Dermis microvascular lymphatic vessel endothelial cell (primary cell): ENCODE results near the gene PTDSS2. TPM values are rescaled to one million over a fixed set of nuclear protein-coding genes. Genes with fewer than 3 reads are reported as not detected.
"Not testable (repeated sequence)": the region's sequence is repeated elsewhere in the genome, so short reads cannot be mapped to it uniquely, and the experiment has no call there.

Experiments
- DNase-seq, 2 donors: peaks; one replicate each; pipeline versions ENCODE4 v3.0.0 to v3.0.0-alpha.2; 2010; ENCODE audit warnings: low read depth in 2 of 2
- total RNA-seq: library from RNA; depleted of rRNA; stranded (reverse); fragments of >200 nt; gene quantifications from 2 replicates; pipeline ENCODE4 v1.2.1, GENCODE V29; 2014

Gene PTDSS2
- total RNA-seq, result 19.4 and 40.2 TPM in 2 replicates

DNA sequence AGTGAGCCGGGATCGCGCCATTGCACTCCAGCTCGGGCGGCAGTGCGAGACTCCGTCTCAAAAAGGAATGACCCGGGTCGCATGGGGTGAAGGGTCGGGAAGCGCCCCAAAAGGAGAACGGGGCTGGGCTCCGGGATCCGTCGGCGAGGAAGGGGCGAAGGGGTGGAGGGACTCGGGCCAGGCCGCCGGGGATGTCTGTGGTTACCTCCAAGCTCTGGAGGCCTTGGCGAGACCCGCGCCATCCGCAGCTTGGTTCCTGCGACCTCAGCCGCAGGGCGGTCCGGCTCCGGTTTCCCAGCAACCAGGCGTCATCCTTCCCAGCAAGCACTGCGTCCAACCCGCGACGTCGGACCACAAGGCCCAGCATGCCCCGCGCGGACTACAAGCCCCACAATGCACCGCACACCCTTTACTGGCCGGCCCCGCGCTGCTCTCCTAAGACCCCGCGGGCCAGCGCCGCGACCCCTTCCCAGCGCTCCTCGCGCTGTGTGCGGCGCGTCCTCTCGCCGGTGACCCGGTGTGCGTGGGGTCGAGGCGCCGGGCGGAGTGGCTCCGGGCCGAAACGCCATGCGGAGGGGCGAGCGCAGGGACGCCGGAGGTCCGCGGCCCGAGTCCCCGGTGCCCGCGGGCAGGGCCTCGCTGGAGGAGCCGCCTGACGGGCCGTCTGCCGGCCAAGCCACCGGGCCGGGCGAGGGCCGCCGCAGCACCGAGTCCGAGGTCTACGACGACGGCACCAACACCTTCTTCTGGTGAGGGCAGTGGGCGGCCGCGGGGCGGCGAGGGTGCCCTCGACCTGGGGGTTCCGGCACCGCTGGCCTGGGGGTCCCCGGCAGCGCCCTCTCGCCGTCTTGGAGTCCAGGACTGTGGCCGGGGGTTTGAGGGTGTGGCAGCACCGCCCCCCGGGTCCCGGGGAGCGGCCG, at the start of gene PTDSS2:
Gene PTDSS2 (plus strand): TSS at position 391 of the 920 bp plus-strand sequence. CDS start 177 bp downstream, at position 568.
- DNase-seq, result peak; percentile 93 to 97

DNA sequence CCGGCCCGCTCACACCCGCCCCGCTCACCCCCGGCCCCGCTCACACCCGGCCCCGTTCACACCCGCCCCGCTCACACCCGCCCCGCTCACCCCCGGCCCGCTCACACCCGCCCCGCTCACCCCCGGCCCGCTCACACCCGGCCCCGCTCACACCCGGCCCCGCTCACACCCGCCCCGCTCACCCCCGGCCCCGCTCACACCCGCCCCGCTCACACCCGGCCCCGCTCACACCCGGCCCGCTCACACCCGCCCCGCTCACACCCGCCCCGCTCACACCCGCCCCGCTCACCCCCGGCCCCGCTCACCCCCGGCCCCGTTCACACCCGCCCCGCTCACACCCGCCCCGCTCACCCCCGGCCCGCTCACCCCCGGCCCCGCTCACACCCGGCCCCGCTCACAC, 48.9 kb upstream of the PTDSS2 start:
- not testable (repeated sequence) for DNase-seq

- DNase-seq, result no peak
Observed at GRCh38 chr11:403021-403760, 46.9 kb upstream of the PTDSS2 start.

- DNase-seq, result no peak
Observed at GRCh38 chr11:403761-404431, 46.2 kb upstream of the PTDSS2 start.

DNA sequence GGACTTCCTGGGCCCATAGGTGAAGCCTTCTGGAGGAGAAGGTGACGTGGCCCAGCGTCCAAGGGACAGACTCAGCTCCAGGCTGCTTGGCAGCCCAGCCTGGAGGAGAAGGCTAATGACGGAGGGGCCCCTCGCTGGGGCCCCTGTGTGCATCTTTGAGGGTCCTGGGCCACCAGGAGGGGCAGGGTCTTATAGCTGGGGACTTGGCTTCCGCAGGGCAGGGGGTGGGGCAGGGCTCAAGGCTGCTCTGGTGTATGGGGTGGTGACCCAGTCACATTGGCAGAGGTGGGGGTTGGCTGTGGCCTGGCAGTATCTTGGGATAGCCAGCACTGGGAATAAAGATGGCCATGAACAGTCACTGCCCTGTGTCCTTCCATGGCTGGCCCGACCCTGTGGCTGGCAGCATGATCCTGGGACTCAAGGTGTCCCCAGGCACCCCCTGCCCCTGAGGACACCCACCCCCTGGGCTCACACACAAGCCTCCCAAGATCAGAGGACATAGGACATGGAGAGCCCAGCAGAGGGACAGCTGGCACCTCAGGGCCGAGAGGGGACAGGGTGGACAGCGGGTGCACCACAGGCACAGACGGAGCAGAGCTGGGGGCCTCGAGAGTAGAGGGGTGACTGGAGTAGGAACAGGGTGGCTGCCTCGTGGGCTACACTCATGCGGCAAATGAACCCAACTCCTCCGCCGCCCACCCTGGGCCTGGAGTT, 45.4 kb upstream of the PTDSS2 start:
- no peak for DNase-seq

DNA sequence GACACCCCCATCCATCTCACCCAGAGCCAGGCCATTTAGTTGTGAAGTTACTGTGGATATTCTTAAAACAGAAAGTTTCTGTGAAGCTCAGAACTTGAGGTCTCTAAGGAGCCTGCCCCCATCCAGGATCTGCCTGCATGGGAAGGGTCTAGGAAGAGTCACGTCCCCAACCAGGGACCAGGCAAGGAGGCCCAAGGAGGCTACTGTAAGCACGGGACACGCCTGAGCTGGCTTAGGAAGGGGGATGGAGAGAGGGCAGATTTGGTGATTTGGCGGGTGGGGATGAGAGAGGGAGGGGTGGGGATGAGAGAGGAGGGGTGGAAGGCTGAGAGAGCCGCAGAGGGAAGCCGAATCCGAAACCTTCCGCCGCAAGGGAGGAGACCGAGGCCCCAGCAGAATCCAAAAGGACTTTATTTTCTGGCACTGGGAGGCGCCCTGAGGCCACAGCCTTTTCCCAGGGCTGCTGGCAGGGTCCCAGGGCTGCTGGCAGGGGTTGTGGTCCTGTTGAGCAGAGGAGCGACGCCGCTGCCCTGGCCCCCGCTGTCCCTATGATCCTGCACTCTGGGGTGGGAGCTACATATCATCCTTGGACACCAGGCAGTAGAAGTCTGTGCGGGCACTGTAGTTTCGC, 44.6 kb upstream of the PTDSS2 start:
- no peak for DNase-seq

- DNase-seq, result no peak
Observed at GRCh38 chr11:405954-406795, 43.9 kb upstream of the PTDSS2 start.

DNA sequence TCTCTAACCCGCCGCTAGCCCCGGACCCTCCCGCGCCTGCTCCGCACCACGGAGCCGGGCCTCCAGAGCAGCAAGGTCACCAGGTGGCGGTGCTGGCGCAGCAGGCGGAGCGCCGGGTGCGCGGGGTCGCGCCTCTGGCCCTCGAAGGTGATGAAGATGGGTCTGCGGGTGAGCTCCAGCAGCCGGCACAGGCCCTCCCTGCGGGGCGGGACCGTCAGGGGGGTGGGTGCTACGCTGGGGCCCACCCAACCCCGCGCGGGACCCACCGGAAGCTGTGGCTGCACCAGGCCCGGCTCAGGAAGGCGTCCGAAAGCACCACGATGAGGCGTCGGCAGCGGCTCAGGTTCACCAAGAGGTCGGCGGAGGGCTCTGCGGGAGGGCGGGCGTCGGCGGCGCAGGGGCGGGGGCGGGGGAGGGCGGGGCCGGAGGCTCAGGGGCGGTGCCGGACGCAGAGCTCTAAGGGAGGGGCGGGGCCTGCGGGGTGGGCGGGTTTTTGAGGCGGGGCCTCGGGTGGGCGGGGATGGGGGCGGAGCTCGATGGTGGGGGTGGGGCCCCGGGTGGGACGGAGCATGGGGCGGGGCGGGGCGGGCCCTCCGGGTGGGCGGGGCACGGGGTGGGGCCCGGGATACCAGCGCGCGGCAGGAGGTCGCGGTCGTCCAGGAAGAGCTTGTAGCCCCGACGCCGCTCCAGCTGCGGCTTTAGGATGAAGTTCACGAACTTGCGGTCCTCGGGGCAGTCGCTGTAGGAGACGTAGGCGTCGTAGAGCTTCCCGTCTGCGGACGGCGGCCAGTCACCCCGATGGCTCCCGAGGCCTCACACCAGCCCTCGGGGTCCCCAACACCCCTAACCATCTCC, 43.1 kb upstream of the PTDSS2 start:
- DNase-seq, result peak; percentile 33 to 71

GRCh38 chr11:407651-408123, 42.4 kb upstream of the PTDSS2 start:
- DNase-seq, result no peak

- no peak for DNase-seq
Observed at GRCh38 chr11:408154-409007, 41.7 kb upstream of the PTDSS2 start.

DNA sequence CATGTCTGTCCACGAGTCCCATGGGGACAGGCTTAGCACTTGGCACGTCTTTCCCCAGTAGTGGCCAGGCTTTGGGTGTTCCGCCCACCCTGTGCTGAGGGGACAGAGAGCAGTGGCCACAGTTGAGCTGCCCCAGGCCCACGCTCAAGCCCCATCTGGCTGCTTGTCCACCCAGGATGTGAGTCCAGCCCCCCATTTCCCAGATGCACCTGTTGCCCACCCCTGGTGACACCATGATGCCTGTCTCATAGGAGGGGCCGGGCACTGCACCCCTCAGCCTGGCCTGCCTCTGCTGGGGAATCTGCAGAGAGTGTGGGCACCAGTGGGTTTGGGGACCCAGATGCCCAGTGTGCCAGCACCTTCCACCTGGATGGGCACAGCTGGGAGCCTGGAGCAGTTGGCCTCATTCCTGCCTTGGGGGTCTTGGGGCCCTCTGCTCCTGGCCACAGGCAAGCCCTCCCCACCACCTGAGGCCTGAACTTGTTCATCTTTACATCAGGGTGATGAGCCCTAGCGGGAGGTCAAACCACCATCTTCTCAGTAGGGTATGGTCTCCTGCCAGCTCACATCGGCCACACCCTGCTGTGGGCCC, 41.0 kb upstream of the PTDSS2 start:
- no peak for DNase-seq

DNA sequence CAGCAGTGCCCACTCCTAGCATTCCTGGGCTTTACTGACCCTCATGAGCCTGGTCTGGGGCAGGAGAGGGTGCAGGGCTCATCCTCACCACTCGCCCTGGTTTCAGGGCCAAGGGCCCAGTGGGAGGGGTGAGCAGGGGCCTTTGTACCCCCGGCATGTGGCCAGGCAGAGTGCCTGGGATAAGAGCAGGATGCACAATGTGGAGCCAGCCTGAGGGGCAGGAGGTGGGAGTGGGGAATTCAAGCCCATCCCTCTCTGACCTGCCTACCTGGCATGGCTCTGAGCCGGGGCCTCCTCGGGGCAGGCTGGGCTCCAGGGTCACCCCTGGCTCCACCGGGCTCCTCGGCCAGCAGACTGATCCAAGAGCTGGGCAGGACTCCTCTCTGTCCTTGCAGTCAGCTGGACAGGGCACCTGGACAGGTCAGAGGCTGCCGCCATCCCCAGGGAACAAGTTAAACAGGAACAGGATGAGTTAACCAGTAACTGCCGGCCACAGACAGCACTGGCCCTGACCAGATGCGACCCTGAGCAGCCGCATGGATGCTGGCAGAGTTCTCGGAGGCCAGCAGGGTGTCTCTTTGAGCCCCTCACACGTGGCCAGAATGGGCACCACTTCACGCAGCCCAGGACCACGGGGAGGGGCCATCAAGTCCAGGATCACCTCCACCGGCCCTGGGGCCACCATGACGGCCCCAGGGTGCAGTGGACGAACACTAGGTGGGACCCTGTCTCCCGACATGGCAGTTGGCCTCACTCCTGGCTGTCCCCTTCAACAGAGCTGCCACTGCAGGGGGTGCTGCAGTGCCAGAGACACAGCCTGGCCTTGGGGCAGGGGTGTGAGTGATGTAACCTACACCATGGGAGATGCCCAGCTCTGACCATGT, 40.2 kb upstream of the PTDSS2 start:
- DNase-seq, result no peak

GRCh38 chr11:410711-411110, 39.4 kb upstream of the PTDSS2 start:
- DNase-seq, result not testable (repeated sequence)

DNA sequence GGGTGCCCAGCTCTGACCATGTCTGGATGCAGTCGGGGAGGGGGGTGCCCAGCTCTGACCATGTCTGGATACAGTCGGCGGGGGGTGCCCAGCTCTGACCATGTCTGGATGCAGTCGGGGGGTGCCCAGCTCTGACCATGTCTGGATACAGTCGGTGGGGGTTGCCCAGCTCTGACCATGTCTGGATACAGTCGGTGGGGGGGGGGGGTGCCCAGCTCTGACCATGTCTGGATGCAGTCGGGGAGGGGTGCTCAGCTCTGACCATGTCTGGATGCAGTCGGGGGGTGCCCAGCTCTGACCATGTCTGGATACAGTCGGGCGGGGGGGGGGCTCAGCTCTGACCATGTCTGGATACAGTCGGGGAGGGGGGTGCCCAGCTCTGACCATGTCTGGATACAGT, 38.6 kb upstream of the PTDSS2 start:
- DNase-seq, result not testable (repeated sequence)

DNA sequence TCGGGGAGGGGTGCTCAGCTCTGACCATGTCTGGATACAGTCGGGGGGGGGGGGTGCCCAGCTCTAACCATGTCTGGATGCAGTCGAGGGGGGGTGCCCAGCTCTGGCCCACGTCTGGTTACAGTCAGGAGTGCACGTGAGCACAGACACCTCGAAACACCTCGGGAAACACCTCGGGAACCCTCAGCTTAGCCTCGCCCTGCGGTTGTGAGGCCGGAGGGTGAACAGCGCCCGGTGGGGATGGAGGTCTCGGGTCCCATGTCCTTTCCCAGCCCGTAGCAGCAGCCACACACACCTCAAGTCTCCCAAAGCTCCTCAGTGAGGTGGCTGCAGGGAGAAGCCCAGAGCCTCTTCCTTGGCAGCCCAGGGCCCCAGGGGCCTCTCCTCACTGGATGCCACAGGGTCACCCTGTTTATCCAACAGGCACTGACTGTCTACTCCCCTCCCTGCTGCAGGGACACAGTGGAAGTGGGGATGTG, 37.4 kb upstream of the PTDSS2 start:
- DNase-seq, result no peak
